Neural cell (in vitro differentiated cells): ENCODE results near the gene SUSD5.

ENCODE experiments used
- EP300 ChIP-seq: fragments of 450-650 bp; conservative IDR thresholded peaks from 2 replicates; pipeline ENCODE4 v1.6.1; 2014; ENCODE audit warnings: antibody characterized with exemption, mild to moderate bottlenecking, moderate library complexity; ENCODE audit not compliant: poor library complexity, severe bottlenecking
- EZH2 ChIP-seq: fragments of 200-600, 300-800 bp; shearing (Covaris generic), sonication (generic); IDR thresholded peaks from 2 replicates; pipeline ENCODE4 v1.6.1; 2014; ENCODE audit warnings: antibody characterized with exemption, low read length, borderline replicate concordance, mild to moderate bottlenecking; ENCODE audit not compliant: insufficient read depth, poor library complexity, severe bottlenecking
- MXI1 ChIP-seq: fragments of 450-650 bp; conservative IDR thresholded peaks from 2 replicates; pipeline ENCODE4 v1.6.1; 2014; ENCODE audit warnings: antibody characterized with exemption, mild to moderate bottlenecking; ENCODE audit not compliant: poor library complexity, severe bottlenecking
- POLR2AphosphoS5 ChIP-seq: IDR thresholded peaks from 2 replicates; pipeline ENCODE4 v1.6.1; 2012
- RAD21 ChIP-seq: fragments of 450-650 bp; conservative IDR thresholded peaks from 2 replicates; pipeline ENCODE4 v1.6.1; 2014; ENCODE audit warnings: antibody characterized with exemption, mild to moderate bottlenecking, moderate library complexity
- SMC3 ChIP-seq: fragments of 450-650 bp; conservative IDR thresholded peaks from 2 replicates; pipeline ENCODE4 v1.6.1; 2014; ENCODE audit warnings: antibody characterized with exemption, mild to moderate bottlenecking, moderate library complexity; ENCODE audit not compliant: poor library complexity
- TAF1 ChIP-seq: IDR thresholded peaks from 2 replicates; pipeline ENCODE4 v1.6.1; 2012; ENCODE audit warnings: low read depth
- TF ChIP-seq, protein P1 (sequence below): fragments of 450-650 bp; IDR thresholded peaks from 2 replicates; pipeline ENCODE4 v1.5.1; 2014; ENCODE audit warnings: antibody characterized with exemption, mild to moderate bottlenecking, moderate library complexity; ENCODE audit not compliant: poor library complexity, severe bottlenecking
- TF ChIP-seq, protein P2 (sequence below): IDR thresholded peaks from 2 replicates; pipeline ENCODE4 v1.6.1; 2012; ENCODE audit warnings: borderline replicate concordance

GRCh38 chr3:33231756-33232465 is 13.3 kb upstream of the SUSD5 start:
- TF ChIP-seq, protein P1, sequence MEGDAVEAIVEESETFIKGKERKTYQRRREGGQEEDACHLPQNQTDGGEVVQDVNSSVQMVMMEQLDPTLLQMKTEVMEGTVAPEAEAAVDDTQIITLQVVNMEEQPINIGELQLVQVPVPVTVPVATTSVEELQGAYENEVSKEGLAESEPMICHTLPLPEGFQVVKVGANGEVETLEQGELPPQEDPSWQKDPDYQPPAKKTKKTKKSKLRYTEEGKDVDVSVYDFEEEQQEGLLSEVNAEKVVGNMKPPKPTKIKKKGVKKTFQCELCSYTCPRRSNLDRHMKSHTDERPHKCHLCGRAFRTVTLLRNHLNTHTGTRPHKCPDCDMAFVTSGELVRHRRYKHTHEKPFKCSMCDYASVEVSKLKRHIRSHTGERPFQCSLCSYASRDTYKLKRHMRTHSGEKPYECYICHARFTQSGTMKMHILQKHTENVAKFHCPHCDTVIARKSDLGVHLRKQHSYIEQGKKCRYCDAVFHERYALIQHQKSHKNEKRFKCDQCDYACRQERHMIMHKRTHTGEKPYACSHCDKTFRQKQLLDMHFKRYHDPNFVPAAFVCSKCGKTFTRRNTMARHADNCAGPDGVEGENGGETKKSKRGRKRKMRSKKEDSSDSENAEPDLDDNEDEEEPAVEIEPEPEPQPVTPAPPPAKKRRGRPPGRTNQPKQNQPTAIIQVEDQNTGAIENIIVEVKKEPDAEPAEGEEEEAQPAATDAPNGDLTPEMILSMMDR: no peak
- TF ChIP-seq POLR2AphosphoS5 (no peak), TAF1 (no peak), RAD21 (no peak), EZH2 (no peak), EP300 (no peak), MXI1 (no peak), SMC3 (no peak)
- TF ChIP-seq, protein P2, sequence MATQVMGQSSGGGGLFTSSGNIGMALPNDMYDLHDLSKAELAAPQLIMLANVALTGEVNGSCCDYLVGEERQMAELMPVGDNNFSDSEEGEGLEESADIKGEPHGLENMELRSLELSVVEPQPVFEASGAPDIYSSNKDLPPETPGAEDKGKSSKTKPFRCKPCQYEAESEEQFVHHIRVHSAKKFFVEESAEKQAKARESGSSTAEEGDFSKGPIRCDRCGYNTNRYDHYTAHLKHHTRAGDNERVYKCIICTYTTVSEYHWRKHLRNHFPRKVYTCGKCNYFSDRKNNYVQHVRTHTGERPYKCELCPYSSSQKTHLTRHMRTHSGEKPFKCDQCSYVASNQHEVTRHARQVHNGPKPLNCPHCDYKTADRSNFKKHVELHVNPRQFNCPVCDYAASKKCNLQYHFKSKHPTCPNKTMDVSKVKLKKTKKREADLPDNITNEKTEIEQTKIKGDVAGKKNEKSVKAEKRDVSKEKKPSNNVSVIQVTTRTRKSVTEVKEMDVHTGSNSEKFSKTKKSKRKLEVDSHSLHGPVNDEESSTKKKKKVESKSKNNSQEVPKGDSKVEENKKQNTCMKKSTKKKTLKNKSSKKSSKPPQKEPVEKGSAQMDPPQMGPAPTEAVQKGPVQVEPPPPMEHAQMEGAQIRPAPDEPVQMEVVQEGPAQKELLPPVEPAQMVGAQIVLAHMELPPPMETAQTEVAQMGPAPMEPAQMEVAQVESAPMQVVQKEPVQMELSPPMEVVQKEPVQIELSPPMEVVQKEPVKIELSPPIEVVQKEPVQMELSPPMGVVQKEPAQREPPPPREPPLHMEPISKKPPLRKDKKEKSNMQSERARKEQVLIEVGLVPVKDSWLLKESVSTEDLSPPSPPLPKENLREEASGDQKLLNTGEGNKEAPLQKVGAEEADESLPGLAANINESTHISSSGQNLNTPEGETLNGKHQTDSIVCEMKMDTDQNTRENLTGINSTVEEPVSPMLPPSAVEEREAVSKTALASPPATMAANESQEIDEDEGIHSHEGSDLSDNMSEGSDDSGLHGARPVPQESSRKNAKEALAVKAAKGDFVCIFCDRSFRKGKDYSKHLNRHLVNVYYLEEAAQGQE: no peak
